Loucy (cell line): ENCODE measurements around the gene PDE11A.
"Not testable (repeated sequence)": the region's sequence is repeated elsewhere in the genome, so short reads cannot be mapped to it uniquely, and the experiment has no call there.

ENCODE experiments used
- H2AFZ ChIP-seq: fragments of 200-600 bp; sonication (generic); 2 replicates; pipeline ENCODE4 v1.6.0; 2016; ENCODE audit warnings: antibody characterized with exemption, mild to moderate bottlenecking, low read length, moderate library complexity
- H3F3A ChIP-seq: fragments of 200-600 bp; 2 replicates; pipeline ENCODE4 v1.6.0; 2016; ENCODE audit warnings: antibody characterized with exemption, low read depth, mild to moderate bottlenecking
- H3K27me3 ChIP-seq: fragments of 200-600 bp; sonication (generic); 2 replicates; pipeline ENCODE4 v1.6.1; 2014; ENCODE audit warnings: low read length, mild to moderate bottlenecking; ENCODE audit not compliant: insufficient read depth, poor library complexity, severe bottlenecking
- H3K36me3 ChIP-seq: fragments of 200-600 bp; sonication (generic); 2 replicates; pipeline ENCODE4 v1.6.1; 2016; ENCODE audit warnings: low read length; ENCODE audit not compliant: insufficient read depth
- H3K4me1 ChIP-seq: fragments of 200-600 bp; sonication (generic); 2 replicates; pipeline ENCODE4 v1.5.1; 2014; ENCODE audit warnings: low read length, mild to moderate bottlenecking; ENCODE audit not compliant: insufficient read depth, poor library complexity, severe bottlenecking
- H3K4me2 ChIP-seq: fragments of 200-600 bp; sonication (generic); 2 replicates; pipeline ENCODE4 v1.6.0; 2014; ENCODE audit warnings: antibody characterized with exemption, low read length, low read depth, mild to moderate bottlenecking; ENCODE audit not compliant: poor library complexity, severe bottlenecking
- H3K4me3 ChIP-seq: fragments of 200-600 bp; sonication (generic); 2 replicates; pipeline ENCODE4 v1.5.1; 2014; ENCODE audit warnings: low read length, mild to moderate bottlenecking, mixed read lengths; ENCODE audit not compliant: poor library complexity, severe bottlenecking
- H3K79me2 ChIP-seq: fragments of 200-600 bp; sonication (generic); 2 replicates; pipeline ENCODE4 v1.6.1; 2014; ENCODE audit warnings: low read length; ENCODE audit not compliant: insufficient read depth
- H3K9ac ChIP-seq: fragments of 200-600 bp; sonication (generic); 2 replicates; pipeline ENCODE4 v1.6.0; 2014; ENCODE audit warnings: mild to moderate bottlenecking, low read depth, low read length, moderate library complexity; ENCODE audit not compliant: poor library complexity, severe bottlenecking
- H3K9me2 ChIP-seq: fragments of 200-600 bp; sonication (generic); replicated peaks from 2 replicates; pipeline ENCODE4 v1.6.1; 2016; ENCODE audit warnings: low read depth, low read length, mixed read lengths
- H3K9me3 ChIP-seq: fragments of 200-600 bp; sonication (generic); 2 replicates; pipeline ENCODE4 v1.6.1; 2014; ENCODE audit warnings: mild to moderate bottlenecking, antibody characterized with exemption, low read length, low read depth; ENCODE audit not compliant: insufficient read depth
- H4K20me1 ChIP-seq: fragments of 200-600 bp; sonication (generic); 2 replicates; pipeline ENCODE4 v1.6.0; 2014; ENCODE audit warnings: antibody characterized with exemption, low read length, mild to moderate bottlenecking; ENCODE audit not compliant: insufficient read depth, poor library complexity, severe bottlenecking
- CTCF ChIP-seq: fragments of 200-600 bp; sonication (generic); conservative IDR thresholded peaks from 2 replicates; pipeline ENCODE4 v1.5.1; 2014; ENCODE audit warnings: mild to moderate bottlenecking, antibody characterized with exemption, low read length
- EZH2phosphoT487 ChIP-seq: fragments of 200-600 bp; IDR thresholded peaks from 2 replicates; pipeline ENCODE4 v1.6.1; 2018; ENCODE audit warnings: antibody characterized with exemption, mild to moderate bottlenecking, moderate library complexity, borderline replicate concordance

PDE11A gene

GRCh38 chr2:178059111-178059510 is 13.5 kb downstream of the PDE11A start:
- H3K27me3 ChIP-seq: no peaks in the 10 kb centered on the region
- H3F3A ChIP-seq: no peaks in the 10 kb centered on the region
- H3K9me3 ChIP-seq: no peaks in the 10 kb centered on the region
- no peak overlapping the region for H3K9ac ChIP-seq
- no peaks in the 10 kb centered on the region for H3K4me1 ChIP-seq
- no peaks in the 10 kb centered on the region for H3K36me3 ChIP-seq
- H3K79me2 ChIP-seq: no peaks in the 10 kb centered on the region
- no peaks in the 10 kb centered on the region for H4K20me1 ChIP-seq
- H3K9me2 ChIP-seq: no peaks in the 10 kb centered on the region
- TF ChIP-seq EZH2phosphoT487: no peak
- TF ChIP-seq CTCF: no peak
- H3K4me3 ChIP-seq: no peak overlapping the region
- no peak overlapping the region for H2AFZ ChIP-seq
- H3K4me2 ChIP-seq: no peak overlapping the region

GRCh38 chr2:178057179-178057680 is 15.3 kb downstream of the PDE11A start:
- H3K79me2 ChIP-seq: no peaks in the 10 kb centered on the region
- no peak overlapping the region for H3K9ac ChIP-seq
- H3K4me3 ChIP-seq: no peak overlapping the region
- no peaks in the 10 kb centered on the region for H3K9me2 ChIP-seq
- no peaks in the 10 kb centered on the region for H3K4me1 ChIP-seq
- no peak overlapping the region for H3K4me2 ChIP-seq
- no peaks in the 10 kb centered on the region for H4K20me1 ChIP-seq
- H2AFZ ChIP-seq: no peak overlapping the region
- no peaks in the 10 kb centered on the region for H3F3A ChIP-seq
- TF ChIP-seq CTCF: no peak
- TF ChIP-seq EZH2phosphoT487: no peak
- H3K36me3 ChIP-seq: no peaks in the 10 kb centered on the region
- no peaks in the 10 kb centered on the region for H3K9me3 ChIP-seq
- no peaks in the 10 kb centered on the region for H3K27me3 ChIP-seq

- Histone ChIP-seq H3K9me2 (no peaks in the 10 kb centered on the region), H3K9ac (no peak overlapping the region), H3K4me3 (no peak overlapping the region), H4K20me1 (no peaks in the 10 kb centered on the region), H3K36me3 (no peaks in the 10 kb centered on the region), H3K9me3 (no peaks in the 10 kb centered on the region), H3K4me2 (no peak overlapping the region), H3F3A (no peaks in the 10 kb centered on the region), H3K27me3 (no peaks in the 10 kb centered on the region), H3K79me2 (no peaks in the 10 kb centered on the region), H3K4me1 (no peaks in the 10 kb centered on the region), H2AFZ (no peak overlapping the region)
- TF ChIP-seq EZH2phosphoT487: no peak
Observed at GRCh38 chr2:178056345-178056744, 16.2 kb downstream of the PDE11A start.

- H3K27me3 ChIP-seq, H3K79me2 ChIP-seq, H4K20me1 ChIP-seq, H3K4me3 ChIP-seq, H2AFZ ChIP-seq, H3K9me3 ChIP-seq, H3K4me2 ChIP-seq, H3K36me3 ChIP-seq, H3K4me1 ChIP-seq, H3K9me2 ChIP-seq, H3F3A ChIP-seq, H3K9ac ChIP-seq: not testable (repeated sequence)
Observed at GRCh38 chr2:178051257-178051656, 21.3 kb downstream of the PDE11A start.
